Measurements from ENCODE around the gene SEMA3A. TPM values are rescaled to one million over a fixed set of nuclear protein-coding genes. Genes with fewer than 3 reads are reported as not detected.

Gene SEMA3A
- total RNA-seq, 1 experiment from 2014 or later: 14.2 TPM

DNA sequence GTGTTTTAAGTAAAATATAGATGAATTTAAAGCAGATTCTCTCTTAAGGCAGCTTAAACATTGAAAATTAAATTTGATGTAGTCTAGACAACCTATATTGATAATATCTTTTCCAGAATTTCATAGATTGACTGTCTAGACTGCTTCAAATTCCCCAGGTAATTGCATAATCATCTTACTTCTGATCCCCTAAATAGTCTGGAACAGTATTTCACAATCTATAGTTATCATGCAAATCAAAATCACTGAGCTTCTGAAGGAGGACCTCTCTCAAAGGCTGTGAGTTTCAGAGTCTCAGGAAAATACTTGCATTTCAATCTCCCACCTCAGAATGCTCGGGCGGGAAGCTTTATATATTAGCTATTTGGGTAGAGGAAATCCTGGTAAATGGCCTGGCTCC, 87.3 kb downstream of the SEMA3A start:
- no peak overlapping the region for H3K9ac ChIP-seq (ENCODE audit: low read length)
- H3K9me2 ChIP-seq (ENCODE audit: insufficient read depth): no peaks in the 10 kb centered on the region
- BruUV-seq (replicated peaks): no TSS peak
- H3K4me1 ChIP-seq (ENCODE audit: control insufficient read depth in 1 of 2, insufficient read depth in 2 of 2, low read length in 2 of 2): no peaks in the 10 kb centered on the region
- H3K4me2 ChIP-seq (ENCODE audit: low read length): no peak overlapping the region
- H3K4me3 ChIP-seq (replicated peaks in 1 of 2; ENCODE audit: low read depth in 1 of 2, low read length in 2 of 2): no peak overlapping the region
- DNase-seq (ENCODE audit: low read depth, low spot score) (no peak), ATAC-seq (no peak)
- TF ChIP-seq POLR2A (IDR thresholded peaks at IDR 0.05; ENCODE audit: borderline replicate concordance, extremely low read depth, insufficient read depth, insufficient read length) (no peak), YY1 (IDR thresholded peaks at IDR 0.05; ENCODE audit: extremely low read depth, insufficient replicate concordance, low read depth, low read length) (no peak), TCF7L2 (IDR thresholded peaks at IDR 0.05; ENCODE audit: borderline replicate concordance, extremely low read depth, insufficient read depth, insufficient read length) (no peak), EZH2phosphoT487 (IDR thresholded peaks at IDR 0.05; ENCODE audit: borderline replicate concordance) (no peak), FOSL1 (IDR thresholded peaks at IDR 0.05; ENCODE audit: low read depth) (no peak), EGR1 (IDR thresholded peaks at IDR 0.05; ENCODE audit: low read depth) (no peak), SIN3A (IDR thresholded peaks at IDR 0.05; ENCODE audit: low read depth) (no peak), CTCF (IDR thresholded peaks at IDR 0.05 in 2 of 3, conservative IDR thresholded peaks at IDR 0.05 in 1 of 3; ENCODE audit: borderline replicate concordance in 1 of 3, insufficient read depth in 1 of 3, low read depth in 2 of 3, low read length in 2 of 3) (no peak), EZH2 (IDR thresholded peaks at IDR 0.05) (no peak), CEBPB (IDR thresholded peaks at IDR 0.05; ENCODE audit: low read depth) (no peak), JUND (IDR thresholded peaks at IDR 0.05) (no peak), CBX3 (IDR thresholded peaks at IDR 0.05; ENCODE audit: low read depth) (no peak)
- TF ChIP-seq, protein P1, sequence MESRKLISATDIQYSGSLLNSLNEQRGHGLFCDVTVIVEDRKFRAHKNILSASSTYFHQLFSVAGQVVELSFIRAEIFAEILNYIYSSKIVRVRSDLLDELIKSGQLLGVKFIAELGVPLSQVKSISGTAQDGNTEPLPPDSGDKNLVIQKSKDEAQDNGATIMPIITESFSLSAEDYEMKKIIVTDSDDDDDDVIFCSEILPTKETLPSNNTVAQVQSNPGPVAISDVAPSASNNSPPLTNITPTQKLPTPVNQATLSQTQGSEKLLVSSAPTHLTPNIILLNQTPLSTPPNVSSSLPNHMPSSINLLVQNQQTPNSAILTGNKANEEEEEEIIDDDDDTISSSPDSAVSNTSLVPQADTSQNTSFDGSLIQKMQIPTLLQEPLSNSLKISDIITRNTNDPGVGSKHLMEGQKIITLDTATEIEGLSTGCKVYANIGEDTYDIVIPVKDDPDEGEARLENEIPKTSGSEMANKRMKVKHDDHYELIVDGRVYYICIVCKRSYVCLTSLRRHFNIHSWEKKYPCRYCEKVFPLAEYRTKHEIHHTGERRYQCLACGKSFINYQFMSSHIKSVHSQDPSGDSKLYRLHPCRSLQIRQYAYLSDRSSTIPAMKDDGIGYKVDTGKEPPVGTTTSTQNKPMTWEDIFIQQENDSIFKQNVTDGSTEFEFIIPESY (IDR thresholded peaks at IDR 0.05; ENCODE audit: extremely low read depth, insufficient replicate concordance, low read length): no peak
- H3K79me2 ChIP-seq (ENCODE audit: insufficient read depth, low read length): no peaks in the 10 kb centered on the region
- H3K27me3 ChIP-seq (ENCODE audit: insufficient read depth, low read length): no peaks in the 10 kb centered on the region
- ChIA-PET CTCF (no interaction called here), RAD21 (ENCODE audit: low non-redundant PET in 1 of 2, low total read pairs in 2 of 2, uncharacterized antibody in 2 of 2, unreplicated experiment in 2 of 2) (no interaction called here), POLR2A (no interaction called here)
- H4K20me1 ChIP-seq (ENCODE audit: insufficient read depth): no peaks in the 10 kb centered on the region
- no peak overlapping the region for H3K27ac ChIP-seq (ENCODE audit: low read depth, low read length)
- intact Hi-C loops (cut with micrococcal nuclease): no loop called here
- no peak overlapping the region for H2AFZ ChIP-seq (ENCODE audit: low read depth, low read length, poor library complexity, severe bottlenecking)
- no peaks in the 10 kb centered on the region for H3K36me3 ChIP-seq (ENCODE audit: control insufficient read depth in 1 of 2, insufficient read depth in 2 of 2, low read length in 2 of 2)
- no peaks in the 10 kb centered on the region for H3K9me3 ChIP-seq (ENCODE audit: control insufficient read depth in 1 of 2, insufficient read depth in 1 of 2, low read depth in 1 of 2, low read length in 2 of 2)
